AG04450 (cell line): ENCODE data around the gene PLA2G2F. TPM values are rescaled to one million over a fixed set of nuclear protein-coding genes. Genes with fewer than 3 reads are reported as not detected.

Source experiments
- CTCF ChIA-PET: fragments of 300-600, 350-600 bp; formaldehyde crosslinking; extraction: SDS; loops from one replicate; lab custom pipeline; 2022; ENCODE audit warnings: antibody characterized with exemption, inconsistent platforms; lab: Charles Lee
- POLR2A ChIA-PET: fragments of 350-600 bp; formaldehyde crosslinking; extraction: SDS; loops from one replicate; lab custom pipeline; 2021; ENCODE audit warnings: antibody characterized with exemption, inconsistent platforms; lab: Yijun Ruan, JAX
- DNase-seq: peaks from one replicate; pipeline ENCODE4 v3.0.0-alpha.2; 2011; ENCODE audit warnings: low read depth, low spot score
- H3K27ac ChIP-seq: one replicate; pipeline ENCODE4 v1.5.1; 2012; ENCODE audit warnings: low read depth, low read length, control low read depth
- H3K27me3 ChIP-seq: one replicate; pipeline ENCODE4 v1.6.0; 2012; ENCODE audit warnings: low read length; ENCODE audit not compliant: control insufficient read depth, insufficient read depth
- H3K4me3 ChIP-seq: 2 replicates; pipeline ENCODE4 v1.5.1; 2011; ENCODE audit warnings: mild to moderate bottlenecking, low read depth, low read length, control low read depth
- H3K9me3 ChIP-seq: 2 replicates; pipeline ENCODE4 v1.5.1; 2012; ENCODE audit warnings: low read length; ENCODE audit not compliant: control insufficient read depth, insufficient read depth
- polyA plus RNA-seq: library from polyadenylated mRNA; depleted of rRNA; stranded (reverse); fragments of >200 nt; gene quantifications from 2 replicates; pipeline ENCODE4 v1.2.3, GENCODE V29; 2011
- TF ChIP-seq, protein P1 (sequence below): IDR thresholded peaks from 2 replicates; pipeline ENCODE4 v1.5.1; 2011; ENCODE audit warnings: low read depth, low read length, control low read depth, inconsistent platforms

The PLA2G2F gene
- polyA plus RNA-seq, 1 experiment, result not detected

- Histone ChIP-seq H3K9me3 (no peaks in the 10 kb centered on the region), H3K27me3 (peaks cover 28% of the 10 kb centered on the region), H3K27ac (no peak overlapping the region), H3K4me3 (no peak overlapping the region)
- DNase-seq, result no peak
- ChIA-PET POLR2A (interaction anchor here (0.6 kb wide), 1 partner anchor 32 kb away, joined by 6 read pairs; no protein-coding TSS in a partner anchor), CTCF (interaction anchor here (2.2 to 2.5 kb wide), 2 partner anchors 14 to 28 kb away, joined by 10 to 14 read pairs; no protein-coding TSS in a partner anchor)
- TF ChIP-seq, protein P1, sequence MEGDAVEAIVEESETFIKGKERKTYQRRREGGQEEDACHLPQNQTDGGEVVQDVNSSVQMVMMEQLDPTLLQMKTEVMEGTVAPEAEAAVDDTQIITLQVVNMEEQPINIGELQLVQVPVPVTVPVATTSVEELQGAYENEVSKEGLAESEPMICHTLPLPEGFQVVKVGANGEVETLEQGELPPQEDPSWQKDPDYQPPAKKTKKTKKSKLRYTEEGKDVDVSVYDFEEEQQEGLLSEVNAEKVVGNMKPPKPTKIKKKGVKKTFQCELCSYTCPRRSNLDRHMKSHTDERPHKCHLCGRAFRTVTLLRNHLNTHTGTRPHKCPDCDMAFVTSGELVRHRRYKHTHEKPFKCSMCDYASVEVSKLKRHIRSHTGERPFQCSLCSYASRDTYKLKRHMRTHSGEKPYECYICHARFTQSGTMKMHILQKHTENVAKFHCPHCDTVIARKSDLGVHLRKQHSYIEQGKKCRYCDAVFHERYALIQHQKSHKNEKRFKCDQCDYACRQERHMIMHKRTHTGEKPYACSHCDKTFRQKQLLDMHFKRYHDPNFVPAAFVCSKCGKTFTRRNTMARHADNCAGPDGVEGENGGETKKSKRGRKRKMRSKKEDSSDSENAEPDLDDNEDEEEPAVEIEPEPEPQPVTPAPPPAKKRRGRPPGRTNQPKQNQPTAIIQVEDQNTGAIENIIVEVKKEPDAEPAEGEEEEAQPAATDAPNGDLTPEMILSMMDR, result no peak
Observed at GRCh38 chr1:20180844-20181207, 41.7 kb downstream of the PLA2G2F start.

DNA sequence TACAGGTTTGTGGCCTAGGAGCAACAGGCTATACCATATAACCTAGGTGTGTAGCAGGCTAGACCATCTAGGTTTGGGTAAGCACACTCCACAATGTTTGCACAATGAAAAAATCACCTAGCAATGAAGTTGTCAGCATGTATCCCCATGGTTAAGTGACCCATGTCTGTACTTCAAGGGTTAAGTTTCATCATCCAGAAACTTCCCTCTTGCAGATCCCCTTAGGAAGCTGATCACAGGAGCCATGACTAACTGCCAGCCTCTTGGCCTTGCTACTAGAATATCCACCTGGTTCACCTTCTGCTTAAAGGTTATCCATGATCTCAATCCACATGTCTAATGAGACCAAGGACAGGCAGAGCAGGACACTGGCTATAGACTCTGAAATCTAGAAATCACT lies 43.3 kb downstream of the PLA2G2F start:
- H3K27me3 ChIP-seq, result peaks cover 38% of the 10 kb centered on the region
- ChIA-PET POLR2A (no interaction called here), CTCF (interaction anchor here (1.3 kb wide), 1 partner anchor 30 kb away, joined by 5 read pairs; no protein-coding TSS in a partner anchor)
- TF ChIP-seq, protein P1, result no peak
- H3K27ac ChIP-seq, result no peak overlapping the region
- no peak for DNase-seq
- no peak overlapping the region for H3K4me3 ChIP-seq
- H3K9me3 ChIP-seq, result no peaks in the 10 kb centered on the region

DNA sequence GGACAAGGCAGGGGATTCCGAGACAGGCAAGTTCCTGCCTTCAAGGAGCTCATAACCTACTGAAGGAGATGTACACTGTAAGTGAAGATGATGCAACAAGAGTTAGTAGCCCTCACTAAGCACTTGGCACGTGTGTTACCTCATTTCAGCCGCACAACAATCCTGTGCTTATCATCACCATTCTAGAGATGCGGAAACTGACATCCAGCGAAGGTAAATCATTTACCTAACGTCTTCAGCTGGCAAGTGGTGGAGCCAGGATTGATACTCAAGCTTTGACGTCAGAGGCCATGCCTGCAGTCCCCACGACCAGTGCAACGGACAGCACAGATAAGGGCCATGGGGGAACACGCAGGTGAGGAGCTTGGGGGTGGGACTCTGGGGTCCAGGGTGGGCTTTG lies 43.9 kb downstream of the PLA2G2F start:
- no peak for DNase-seq
- Histone ChIP-seq H3K27me3 (peaks cover 40% of the 10 kb centered on the region), H3K9me3 (no peaks in the 10 kb centered on the region), H3K27ac (no peak overlapping the region), H3K4me3 (no peak overlapping the region)
- ChIA-PET POLR2A (interaction anchor here (0.6 kb wide), 1 partner anchor 24 kb away, joined by 3 read pairs; no protein-coding TSS in a partner anchor), CTCF (interaction anchor here (0.6 kb wide), 1 partner anchor 80 kb away, joined by 3 read pairs; no protein-coding TSS in a partner anchor)
- TF ChIP-seq, protein P1, result no peak

DNA sequence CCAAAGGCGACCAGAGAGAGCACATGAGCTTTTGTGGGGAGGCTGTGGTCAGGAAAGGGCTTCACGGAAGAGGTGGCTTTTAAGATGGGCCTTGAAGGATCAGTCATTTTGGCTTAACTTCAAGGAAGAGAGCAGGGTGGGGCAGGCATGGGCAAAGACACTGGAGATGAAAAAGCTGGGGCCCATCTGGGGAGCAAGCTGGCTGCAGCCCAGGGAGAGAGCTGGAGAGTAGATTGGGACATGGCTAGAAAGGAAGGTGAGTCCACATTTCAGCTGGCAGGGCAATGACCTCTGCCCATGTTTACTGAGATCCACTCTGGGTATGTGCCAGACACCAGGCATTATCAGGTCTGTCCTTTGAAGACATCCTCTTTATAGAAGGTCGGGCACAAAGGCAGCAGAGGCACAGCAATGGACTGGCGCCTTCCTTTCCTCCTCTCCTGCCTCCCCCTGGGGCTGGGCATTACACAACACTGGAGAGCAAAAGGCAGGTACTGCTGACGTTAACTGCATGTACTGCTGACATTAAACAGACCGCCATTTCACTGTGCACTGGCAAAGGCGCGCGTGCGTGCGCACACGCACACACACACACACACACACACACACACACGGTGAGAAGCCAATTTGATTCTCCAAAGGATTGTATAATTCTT lies 44.6 kb downstream of the PLA2G2F start:
- H3K4me3 ChIP-seq, result no peak overlapping the region
- H3K9me3 ChIP-seq, result no peaks in the 10 kb centered on the region
- H3K27ac ChIP-seq, result no peak overlapping the region
- ChIA-PET POLR2A (no interaction called here), CTCF (interaction anchor here (0.6 kb wide), 2 partner anchors 29 to 80 kb away, joined by 3 to 5 read pairs; no protein-coding TSS in a partner anchor)
- peaks cover 45% of the 10 kb centered on the region for H3K27me3 ChIP-seq
- TF ChIP-seq, protein P1, result no peak
- no peak for DNase-seq

- no peak overlapping the region for H3K4me3 ChIP-seq
- ChIA-PET CTCF (interaction anchor here (0.6 kb wide), 1 partner anchor 28 kb away, joined by 5 read pairs; no protein-coding TSS in a partner anchor), POLR2A (no interaction called here)
- peaks cover 52% of the 10 kb centered on the region for H3K27me3 ChIP-seq
- no peak overlapping the region for H3K27ac ChIP-seq
- TF ChIP-seq, protein P1, result no peak
- DNase-seq, result no peak
- no peaks in the 10 kb centered on the region for H3K9me3 ChIP-seq
Observed at GRCh38 chr1:20184481-20184900, 45.4 kb downstream of the PLA2G2F start.
